ENCODE results near the gene LUC7L2.

DNA sequence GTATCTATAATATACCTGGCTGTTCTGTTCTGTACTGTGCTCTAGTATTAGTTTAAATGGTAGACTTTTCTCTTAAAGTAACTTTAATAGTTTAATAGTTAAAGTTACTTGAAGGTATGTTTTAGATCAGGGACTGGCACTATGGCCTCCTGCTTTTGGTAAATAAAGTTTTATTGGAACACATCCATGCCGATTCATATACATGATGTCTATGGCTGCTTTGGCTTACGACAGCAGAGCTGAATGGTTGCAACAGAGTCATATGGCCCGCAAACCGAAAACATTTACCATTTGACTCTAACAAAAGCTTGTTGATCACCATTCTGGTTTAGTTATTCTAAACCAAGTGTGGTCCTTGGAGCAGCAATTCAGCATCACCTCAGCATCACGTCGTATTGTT, 6.7 kb downstream of the LUC7L2 start:
- TF ChIP-seq MEF2D (tag; conservative IDR thresholded peaks at IDR 0.05; ENCODE audit: low read depth) = no peak
- no peak for TF ChIP-seq SREBF1 (IDR thresholded peaks at IDR 0.05; ENCODE audit: borderline replicate concordance, low read depth, low read length)
- TF ChIP-seq TBL1XR1 (IDR thresholded peaks at IDR 0.05; ENCODE audit: low read length in 2 of 2) = no peak
- TF ChIP-seq ZNF175 (CRISPR knock-in tag; IDR thresholded peaks at IDR 0.05; ENCODE audit: low read depth) = no peak
